HAP-1 (cell line): ENCODE results near the gene ARHGAP18.
A peak's percentile ranks its signal among the peaks of the same experiment; 100 is the strongest.
"Not testable (repeated sequence)": the region's sequence is repeated elsewhere in the genome, so short reads cannot be mapped to it uniquely, and the experiment has no call there.

Experiments used
- DNase-seq, 2 experiments: peaks; one replicate each; pipeline ENCODE4 v3.0.0-alpha.2; 2016 to 2020; ENCODE audit warnings: low spot score in 2 of 2
- H3K27me3 ChIP-seq: fragments of 250-450 bp; sonication (Bioruptor Pico); 2 replicates; pipeline ENCODE4 v1.5.1; 2020; ENCODE audit warnings: low read depth, mild to moderate bottlenecking, moderate library complexity
- H3K36me3 ChIP-seq: fragments of 250-450 bp; sonication (Bioruptor Pico); replicated peaks from 2 replicates; pipeline ENCODE4 v1.5.1; 2020; ENCODE audit warnings: mild to moderate bottlenecking
- H3K4me1 ChIP-seq: fragments of 250-450 bp; sonication (Bioruptor Pico); 2 replicates; pipeline ENCODE4 v1.5.1; 2020; ENCODE audit warnings: mild to moderate bottlenecking
- H3K4me3 ChIP-seq: fragments of 250-450 bp; sonication (Bioruptor Pico); 2 replicates; pipeline ENCODE4 v1.5.1; 2020; ENCODE audit warnings: mild to moderate bottlenecking, moderate library complexity
- H3K9me3 ChIP-seq: fragments of 250-450 bp; sonication (Bioruptor Pico); 2 replicates; pipeline ENCODE4 v1.5.1; 2020; ENCODE audit warnings: mild to moderate bottlenecking, moderate library complexity
- in situ Hi-C: fragments of 300-500 bp; cut with MboI; formaldehyde crosslinking; loops from 3 replicates; pipeline ENCODE4 v1.14.3; 2020; ENCODE audit warnings: low sequenced_read_pairs, inconsistent platforms, mixed read lengths

The ARHGAP18 gene

GRCh38 chr6:129597023-129597713, 112.8 kb downstream of the ARHGAP18 start:
- Histone ChIP-seq H3K27me3 (no peaks in the 10 kb centered on the region), H3K4me1 (peaks cover 6% of the 10 kb centered on the region; the same call in 1 of the 2 replicates), H3K9me3 (no peaks in the 10 kb centered on the region), H3K4me3 (no peak overlapping the region), H3K36me3 (no peaks in the 10 kb centered on the region)
- no peak for DNase-seq
- in situ Hi-C loops, result loop anchor here (10.0 kb wide), 2 partner anchors 148 to 428 kb away; no protein-coding TSS in a partner anchor

DNA sequence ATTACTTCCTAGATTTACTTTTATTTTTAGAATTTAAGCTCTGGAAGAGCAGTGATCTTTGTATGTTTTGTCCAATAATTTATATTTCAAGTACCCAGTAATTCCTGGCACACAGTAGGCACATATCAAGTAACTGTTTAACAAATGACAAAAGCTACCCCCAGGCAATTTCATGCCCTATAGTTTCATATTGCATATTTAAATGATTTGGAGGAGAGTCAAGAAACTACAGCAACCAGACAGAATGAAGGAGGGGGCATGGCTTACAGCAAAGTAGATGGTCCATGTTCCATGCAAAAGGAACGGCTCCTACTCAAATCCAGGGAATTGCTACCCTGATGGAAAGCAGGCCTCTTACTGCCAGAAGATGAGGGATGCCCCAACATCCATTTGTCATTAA, 113.5 kb downstream of the ARHGAP18 start:
- H3K9me3 ChIP-seq, result no peaks in the 10 kb centered on the region
- H3K4me3 ChIP-seq, result no peak overlapping the region
- no peaks in the 10 kb centered on the region for H3K27me3 ChIP-seq
- 0 out of 2 replicates have a peak, but pooled peaks cover 2% of the 10 kb centered on the region for H3K4me1 ChIP-seq
- H3K36me3 ChIP-seq, result no peaks in the 10 kb centered on the region
- in situ Hi-C loops, result loop anchor here (10.0 kb wide), 2 partner anchors 148 to 428 kb away; no protein-coding TSS in a partner anchor
- no peak for DNase-seq

DNA sequence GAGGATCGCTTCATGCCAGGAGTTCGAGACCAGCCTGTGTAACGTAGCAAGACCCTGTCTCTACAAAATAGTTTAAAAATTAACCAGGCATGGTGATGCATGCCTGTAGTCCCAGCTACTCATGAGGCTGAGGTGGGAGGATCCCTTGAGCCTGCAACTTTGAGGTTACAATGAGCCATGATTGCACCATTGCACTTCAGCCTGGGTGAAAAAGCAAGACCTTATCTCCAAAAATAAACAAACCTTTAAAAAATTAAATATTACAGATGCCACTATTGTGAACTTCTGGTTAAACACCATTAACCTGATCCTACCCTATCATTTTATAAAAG, 116.8 kb downstream of the ARHGAP18 start:
- DNase-seq, result no peak
- in situ Hi-C loops, result loop anchor here (10.0 kb wide), 2 partner anchors 152 to 432 kb away; no protein-coding TSS in a partner anchor

GRCh38 chr6:129592516-129593232, 117.3 kb downstream of the ARHGAP18 start:
- Histone ChIP-seq H3K27me3 (no peaks in the 10 kb centered on the region), H3K9me3 (no peaks in the 10 kb centered on the region), H3K36me3 (no peaks in the 10 kb centered on the region), H3K4me1 (0 out of 2 replicates have a peak, but pooled peaks cover 2% of the 10 kb centered on the region), H3K4me3 (no peak overlapping the region)
- in situ Hi-C loops, result loop anchor here (10.0 kb wide), 2 partner anchors 152 to 432 kb away; no protein-coding TSS in a partner anchor
- DNase-seq, result no peak

More for the DNA sequence above, 116.8 kb downstream of the ARHGAP18 start:
- Histone ChIP-seq H3K9me3 (no peaks in the 10 kb centered on the region), H3K36me3 (no peaks in the 10 kb centered on the region), H3K4me1 (0 out of 2 replicates have a peak, but pooled peaks cover 2% of the 10 kb centered on the region), H3K27me3 (no peaks in the 10 kb centered on the region), H3K4me3 (no peak overlapping the region)

- no peak overlapping the region for H3K4me3 ChIP-seq
- no peaks in the 10 kb centered on the region for H3K9me3 ChIP-seq
- in situ Hi-C loops, result loop anchor here (10.0 kb wide), 2 partner anchors 154 to 434 kb away; no protein-coding TSS in a partner anchor
- 0 out of 2 replicates have a peak, but pooled peaks cover 2% of the 10 kb centered on the region for H3K4me1 ChIP-seq
- H3K27me3 ChIP-seq, result no peaks in the 10 kb centered on the region
- no peak for DNase-seq
- no peaks in the 10 kb centered on the region for H3K36me3 ChIP-seq
These were observed 119.5 kb downstream of the ARHGAP18 start for GRCh38 chr6:129590408-129591022.

- Histone ChIP-seq H3K27me3 (no peaks in the 10 kb centered on the region), H3K9me3 (no peaks in the 10 kb centered on the region), H3K4me1 (no peaks in the 10 kb centered on the region), H3K36me3 (no peaks in the 10 kb centered on the region), H3K4me3 (no peak overlapping the region)
- no peak for DNase-seq
- in situ Hi-C loops, result no loop called here
These were observed 123.2 kb downstream of the ARHGAP18 start for GRCh38 chr6:129586815-129587214.

GRCh38 chr6:129583866-129584265, 126.1 kb downstream of the ARHGAP18 start:
- Histone ChIP-seq H3K27me3 (no peaks in the 10 kb centered on the region), H3K9me3 (no peaks in the 10 kb centered on the region), H3K4me1 (no peaks in the 10 kb centered on the region), H3K36me3 (no peaks in the 10 kb centered on the region), H3K4me3 (no peak overlapping the region)
- DNase-seq, result no peak
- in situ Hi-C loops, result no loop called here

DNA sequence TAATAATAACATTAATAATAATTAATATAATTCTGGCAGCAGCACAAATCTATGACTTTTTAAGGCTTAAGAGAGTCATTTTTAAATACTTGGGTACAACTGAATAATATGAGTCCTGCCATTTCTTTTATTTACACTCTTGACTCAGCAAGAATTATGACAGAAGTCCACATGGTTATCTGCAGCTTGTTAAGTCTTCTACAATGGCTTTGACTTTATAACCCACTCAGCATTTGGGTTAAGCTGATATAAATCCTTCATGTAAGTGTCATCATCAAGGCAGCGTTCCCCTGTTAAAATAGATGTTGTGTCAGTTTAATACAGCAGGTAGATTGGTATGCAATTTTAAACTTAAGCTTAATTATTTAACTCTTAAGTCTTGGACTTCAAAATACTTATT, 131.7 kb downstream of the ARHGAP18 start:
- Histone ChIP-seq H3K27me3 (no peaks in the 10 kb centered on the region), H3K36me3 (no peaks in the 10 kb centered on the region), H3K4me3 (no peak overlapping the region), H3K4me1 (peaks cover 7% of the 10 kb centered on the region), H3K9me3 (no peaks in the 10 kb centered on the region)
- in situ Hi-C loops, result no loop called here
- no peak for DNase-seq

DNA sequence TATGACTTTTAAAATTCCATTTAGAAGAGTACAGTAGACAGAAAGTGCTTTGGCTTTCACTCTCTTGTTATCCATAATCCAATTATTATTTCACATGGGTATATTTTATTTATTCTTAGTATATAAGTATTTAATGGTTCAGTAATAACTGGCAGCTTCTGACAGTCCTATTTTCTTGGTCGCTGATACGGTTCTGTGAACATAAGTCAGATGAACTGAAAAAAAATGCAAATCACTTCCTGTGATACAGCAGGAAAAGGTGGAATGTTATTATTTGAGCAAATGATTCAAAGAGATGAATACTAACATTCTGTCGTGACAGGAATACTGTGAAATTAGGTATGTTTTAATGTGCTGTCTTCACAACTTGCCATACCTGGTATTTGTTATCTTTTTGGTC, 132.3 kb downstream of the ARHGAP18 start:
- in situ Hi-C loops, result no loop called here

GRCh38 chr6:129576456-129576855, 133.5 kb downstream of the ARHGAP18 start:
- H3K4me1 ChIP-seq, result peaks cover 7% of the 10 kb centered on the region
- no peaks in the 10 kb centered on the region for H3K9me3 ChIP-seq
- no peak for DNase-seq
- in situ Hi-C loops, result no loop called here
- no peak overlapping the region for H3K4me3 ChIP-seq
- no peaks in the 10 kb centered on the region for H3K27me3 ChIP-seq
- no peaks in the 10 kb centered on the region for H3K36me3 ChIP-seq

More for the DNA sequence above, 132.3 kb downstream of the ARHGAP18 start:
- no peak overlapping the region for H3K4me3 ChIP-seq
- H3K4me1 ChIP-seq, result peaks cover 7% of the 10 kb centered on the region
- no peaks in the 10 kb centered on the region for H3K9me3 ChIP-seq
- H3K36me3 ChIP-seq, result no peaks in the 10 kb centered on the region
- DNase-seq, result no peak
- no peaks in the 10 kb centered on the region for H3K27me3 ChIP-seq

DNA sequence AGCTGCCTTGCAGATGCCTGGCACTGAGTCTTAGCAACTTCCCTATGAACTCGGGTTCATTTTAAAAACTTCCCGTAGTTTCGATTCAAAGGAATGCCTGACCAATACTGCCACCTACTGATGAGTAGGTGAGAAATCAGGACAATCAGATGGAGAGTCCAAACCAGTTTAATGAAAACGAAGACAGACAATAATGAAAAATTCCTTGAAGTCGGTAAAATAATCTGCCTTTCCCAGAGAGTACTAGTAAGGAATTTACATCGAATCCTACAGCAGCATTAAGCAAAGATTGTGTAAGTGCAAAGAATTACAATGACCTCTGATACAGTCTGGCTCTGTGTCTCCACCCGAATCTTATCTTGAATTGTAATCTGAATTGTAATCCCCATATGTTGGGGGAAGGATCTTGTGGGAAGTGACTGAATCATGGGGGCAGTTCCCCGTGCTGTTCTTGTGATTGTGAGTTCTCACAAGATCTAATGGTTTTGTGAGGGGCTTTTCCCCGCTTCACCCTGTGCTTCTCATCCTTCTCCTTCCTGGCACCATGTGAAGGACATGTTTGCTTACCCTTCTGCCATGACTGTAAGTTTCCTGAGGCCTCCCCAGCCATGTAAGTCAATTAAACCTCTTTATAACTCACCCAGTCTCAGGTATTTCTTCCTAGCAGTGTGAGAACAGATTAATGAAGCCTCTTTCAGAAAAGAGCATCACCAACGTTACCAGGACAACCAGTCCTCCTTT, 134.4 kb downstream of the ARHGAP18 start:
- H3K9me3 ChIP-seq, result no peaks in the 10 kb centered on the region
- no peaks in the 10 kb centered on the region for H3K36me3 ChIP-seq
- peaks cover 7% of the 10 kb centered on the region for H3K4me1 ChIP-seq
- in situ Hi-C loops, result no loop called here
- DNase-seq, result peak; percentile 24 to 68
- no peak overlapping the region for H3K4me3 ChIP-seq
- no peaks in the 10 kb centered on the region for H3K27me3 ChIP-seq

DNA sequence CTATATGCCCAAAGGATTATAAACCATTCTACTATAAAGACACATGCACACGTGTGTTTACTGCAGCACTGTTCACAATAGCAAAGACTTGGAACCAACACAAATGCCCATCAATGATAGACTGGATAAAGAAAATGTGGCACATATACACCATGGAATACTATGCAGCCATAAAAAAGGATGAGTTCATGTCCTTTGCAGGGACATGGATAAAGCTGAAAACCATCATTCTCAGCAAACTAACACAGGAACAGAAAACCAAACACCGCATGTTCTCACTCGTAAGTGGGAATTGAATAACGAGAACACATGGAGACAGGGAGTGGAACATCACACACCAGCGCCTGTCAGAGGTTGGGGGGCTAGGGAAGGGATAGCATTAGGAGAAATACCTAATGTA, 135.4 kb downstream of the ARHGAP18 start:
- H3K27me3 ChIP-seq, H3K36me3 ChIP-seq, DNase-seq, in situ Hi-C loops, H3K4me3 ChIP-seq, H3K9me3 ChIP-seq, H3K4me1 ChIP-seq: not testable (repeated sequence)

GRCh38 chr6:129570929-129571328, 139.0 kb downstream of the ARHGAP18 start:
- H3K9me3 ChIP-seq, in situ Hi-C loops, H3K4me1 ChIP-seq, H3K36me3 ChIP-seq, DNase-seq, H3K27me3 ChIP-seq, H3K4me3 ChIP-seq: not testable (repeated sequence)
